Measurements from ENCODE around the gene NUDT13.
A peak's percentile ranks its signal among the peaks of the same experiment; 100 is the strongest.

Gene NUDT13

GRCh38 chr10:73096041-73096448 is 14.2 kb upstream of the NUDT13 start:
- Histone ChIP-seq H2AFZ (ENCODE audit: low read depth, low read length) (peak overlapping the region; percentile 33), H3K4me3 (ENCODE audit: low read length) (peak overlapping the region; percentile 98), H4K20me1 (ENCODE audit: insufficient read depth, low read length) (peaks cover 33% of the 10 kb centered on the region), H3K36me3 (replicated peaks; ENCODE audit: low read depth, low read length) (peaks cover 9% of the 10 kb centered on the region), H3K27me3 (ENCODE audit: low read depth, low read length) (no peaks in the 10 kb centered on the region), H3K4me2 (ENCODE audit: low read length) (peak overlapping the region; percentile 84), H3K79me2 (ENCODE audit: low read length) (peaks cover 53% of the 10 kb centered on the region), H3K27ac (ENCODE audit: low read length) (peak overlapping the region; percentile 88), H3K4me1 (ENCODE audit: low read length) (peaks cover 22% of the 10 kb centered on the region), H3K9me3 (ENCODE audit: insufficient read depth, low read length) (no peaks in the 10 kb centered on the region), H3K9ac (ENCODE audit: low read length) (peak overlapping the region; percentile 86)
- TF ChIP-seq CTCF (IDR thresholded peaks at IDR 0.05; ENCODE audit: low read depth, low read length) (no peak), EZH2phosphoT487 (IDR thresholded peaks at IDR 0.05; ENCODE audit: low read depth) (no peak)

GRCh38 chr10:73096449-73097304 is 13.6 kb upstream of the NUDT13 start, which contains the start of gene P4HA1:
Gene P4HA1, minus strand, starts transcription at chr10:73096866. Its CDS starts 21,983 bp downstream, at chr10:73074883.
- Histone ChIP-seq H3K4me1 (ENCODE audit: low read length) (peaks cover 22% of the 10 kb centered on the region), H3K79me2 (ENCODE audit: low read length) (peaks cover 47% of the 10 kb centered on the region), H3K27me3 (ENCODE audit: low read depth, low read length) (no peaks in the 10 kb centered on the region), H3K4me2 (ENCODE audit: low read length) (peak within 1 kb of the TSS; percentile 84), H3K9me3 (ENCODE audit: insufficient read depth, low read length) (no peaks in the 10 kb centered on the region), H4K20me1 (ENCODE audit: insufficient read depth, low read length) (peaks cover 27% of the 10 kb centered on the region), H2AFZ (ENCODE audit: low read depth, low read length) (peak within 1 kb of the TSS; percentile 74), H3K27ac (ENCODE audit: low read length) (peak within 1 kb of the TSS; percentile 88), H3K4me3 (ENCODE audit: low read length) (peak within 1 kb of the TSS; percentile 98), H3K36me3 (replicated peaks; ENCODE audit: low read depth, low read length) (peaks cover 8% of the 10 kb centered on the region), H3K9ac (ENCODE audit: low read length) (peak within 1 kb of the TSS; percentile 86)
- peak; percentile 49 for TF ChIP-seq CTCF (IDR thresholded peaks at IDR 0.05; ENCODE audit: low read depth, low read length)
- TF ChIP-seq EZH2phosphoT487 (IDR thresholded peaks at IDR 0.05; ENCODE audit: low read depth), result no peak

GRCh38 chr10:73097305-73097670 is 13.0 kb upstream of the NUDT13 start:
- no peaks in the 10 kb centered on the region for H3K9me3 ChIP-seq (ENCODE audit: insufficient read depth, low read length)
- H4K20me1 ChIP-seq (ENCODE audit: insufficient read depth, low read length), result peaks cover 23% of the 10 kb centered on the region
- TF ChIP-seq CTCF (IDR thresholded peaks at IDR 0.05; ENCODE audit: low read depth, low read length) (no peak), EZH2phosphoT487 (IDR thresholded peaks at IDR 0.05; ENCODE audit: low read depth) (no peak)
- peak overlapping the region; percentile 63 for H3K9ac ChIP-seq (ENCODE audit: low read length)
- peaks cover 4% of the 10 kb centered on the region for H3K36me3 ChIP-seq (replicated peaks; ENCODE audit: low read depth, low read length)
- H3K4me2 ChIP-seq (ENCODE audit: low read length), result peak overlapping the region; percentile 80
- H3K4me1 ChIP-seq (ENCODE audit: low read length), result peaks cover 22% of the 10 kb centered on the region
- H3K27ac ChIP-seq (ENCODE audit: low read length), result peak overlapping the region; percentile 88
- peak overlapping the region; percentile 74 for H2AFZ ChIP-seq (ENCODE audit: low read depth, low read length)
- peak overlapping the region; percentile 98 for H3K4me3 ChIP-seq (ENCODE audit: low read length)
- H3K27me3 ChIP-seq (ENCODE audit: low read depth, low read length), result no peaks in the 10 kb centered on the region
- peaks cover 41% of the 10 kb centered on the region for H3K79me2 ChIP-seq (ENCODE audit: low read length)

- no peak overlapping the region for H3K4me3 ChIP-seq (ENCODE audit: low read length)
- H4K20me1 ChIP-seq (ENCODE audit: insufficient read depth, low read length), result peaks cover 10% of the 10 kb centered on the region
- no peak overlapping the region for H3K4me2 ChIP-seq (ENCODE audit: low read length)
- no peak for TF ChIP-seq EZH2phosphoT487 (IDR thresholded peaks at IDR 0.05; ENCODE audit: low read depth)
- no peak for TF ChIP-seq CTCF (IDR thresholded peaks at IDR 0.05; ENCODE audit: low read depth, low read length)
- no peak overlapping the region for H2AFZ ChIP-seq (ENCODE audit: low read depth, low read length)
- no peak overlapping the region for H3K27ac ChIP-seq (ENCODE audit: low read length)
- peaks cover 18% of the 10 kb centered on the region for H3K4me1 ChIP-seq (ENCODE audit: low read length)
- H3K9me3 ChIP-seq (ENCODE audit: insufficient read depth, low read length), result no peaks in the 10 kb centered on the region
- peaks cover 24% of the 10 kb centered on the region for H3K79me2 ChIP-seq (ENCODE audit: low read length)
- no peaks in the 10 kb centered on the region for H3K27me3 ChIP-seq (ENCODE audit: low read depth, low read length)
- no peak overlapping the region for H3K9ac ChIP-seq (ENCODE audit: low read length)
- peaks cover 4% of the 10 kb centered on the region for H3K36me3 ChIP-seq (replicated peaks; ENCODE audit: low read depth, low read length)
These were observed 11.1 kb upstream of the NUDT13 start for GRCh38 chr10:73099141-73099540.

All from OCI-LY3 (cell line).